Hepatocyte (in vitro differentiated cells): ENCODE data around the gene TRIM36. TPM values are rescaled to one million over a fixed set of nuclear protein-coding genes. Genes with fewer than 3 reads are reported as not detected.

Experiments
- DNase-seq: peaks from one replicate; pipeline ENCODE4 v3.0.0-alpha.2; 2016; ENCODE audit warnings: low spot score
- H2AFZ ChIP-seq: fragments of 200-600 bp; sonication (generic); 2 replicates; pipeline ENCODE4 v1.6.0; 2016; ENCODE audit warnings: antibody characterized with exemption, mild to moderate bottlenecking
- H3K27ac ChIP-seq: fragments of 200-600 bp; sonication (generic); 2 replicates; pipeline ENCODE4 v1.5.1; 2016; ENCODE audit warnings: mild to moderate bottlenecking
- H3K27me3 ChIP-seq: fragments of 200-600 bp; sonication (generic); 2 replicates; pipeline ENCODE4 v1.6.1; 2016
- H3K36me3 ChIP-seq: fragments of 200-600 bp; sonication (generic); replicated peaks from 2 replicates; pipeline ENCODE4 v1.5.1; 2016; ENCODE audit warnings: low read depth; ENCODE audit not compliant: insufficient read depth
- H3K4me1 ChIP-seq: fragments of 200-600 bp; sonication (generic); 2 replicates; pipeline ENCODE4 v1.5.1; 2016; ENCODE audit warnings: mild to moderate bottlenecking, moderate library complexity; ENCODE audit not compliant: insufficient read depth
- H3K4me2 ChIP-seq: fragments of 200-600 bp; sonication (generic); 2 replicates; pipeline ENCODE4 v1.6.0; 2016
- H3K4me3 ChIP-seq: fragments of 200-600 bp; sonication (generic); 2 replicates; pipeline ENCODE4 v1.5.1; 2016; ENCODE audit warnings: mild to moderate bottlenecking
- H3K79me2 ChIP-seq: fragments of 200-600 bp; sonication (generic); 2 replicates; pipeline ENCODE4 v1.6.0; 2017; ENCODE audit warnings: mild to moderate bottlenecking
- H3K9me2 ChIP-seq: fragments of 200-600 bp; sonication (generic); replicated peaks from 2 replicates; pipeline ENCODE4 v1.6.0; 2017; ENCODE audit warnings: mild to moderate bottlenecking; ENCODE audit not compliant: insufficient read depth
- H3K9me3 ChIP-seq: fragments of 200-600 bp; sonication (generic); 2 replicates; pipeline ENCODE4 v1.5.1; 2016; ENCODE audit warnings: low read depth, mild to moderate bottlenecking
- H4K20me1 ChIP-seq: fragments of 200-600 bp; sonication (generic); 2 replicates; pipeline ENCODE4 v1.6.0; 2016; ENCODE audit warnings: mild to moderate bottlenecking; ENCODE audit not compliant: insufficient read depth, poor library complexity, severe bottlenecking
- EZH2 ChIP-seq: fragments of 200-600 bp; sonication (generic); IDR thresholded peaks from 2 replicates; pipeline ENCODE4 v1.6.1; 2016; ENCODE audit warnings: antibody characterized with exemption, mild to moderate bottlenecking, borderline replicate concordance
- EZH2phosphoT487 ChIP-seq: fragments of 200-600 bp; sonication (generic); IDR thresholded peaks from one replicate; pipeline ENCODE4 v1.6.1; 2018; ENCODE audit warnings: antibody characterized with exemption, mild to moderate bottlenecking, low read depth, moderate library complexity; ENCODE audit not compliant: unreplicated experiment, severe bottlenecking
- WGBS: methylation state at CpG from one replicate; pipeline ENCODE4 v1.1.6; 2016; ENCODE audit warnings: low lambda C conversion rate; ENCODE audit errors: missing lambda C conversion rate; 5-methylcytosine and 5-hydroxymethylcytosine counted together
- polyA plus RNA-seq: library from polyadenylated mRNA; unstranded; fragments of >200 nt; fragmentation: Nextera tagmentation; extraction: Ambion mirVana; gene quantifications from 2 replicates; pipeline ENCODE4 v1.2.1, GENCODE V29; 2016
- total RNA-seq: library from RNA; depleted of rRNA; stranded (reverse); fragments of >200 nt; gene quantifications from 2 replicates; pipeline ENCODE4 v1.2.3, GENCODE V29; 2014
- TF ChIP-seq, protein P1 (sequence below): fragments of 200-600 bp; sonication (generic); IDR thresholded peaks from 2 replicates; pipeline ENCODE4 v1.5.1; 2016; ENCODE audit warnings: antibody characterized with exemption, mild to moderate bottlenecking; ENCODE audit not compliant: poor library complexity

Gene TRIM36
- total and polyA plus RNA-seq, 2 experiments from 2014 or later = 1.3 to 3.1 TPM

DNA sequence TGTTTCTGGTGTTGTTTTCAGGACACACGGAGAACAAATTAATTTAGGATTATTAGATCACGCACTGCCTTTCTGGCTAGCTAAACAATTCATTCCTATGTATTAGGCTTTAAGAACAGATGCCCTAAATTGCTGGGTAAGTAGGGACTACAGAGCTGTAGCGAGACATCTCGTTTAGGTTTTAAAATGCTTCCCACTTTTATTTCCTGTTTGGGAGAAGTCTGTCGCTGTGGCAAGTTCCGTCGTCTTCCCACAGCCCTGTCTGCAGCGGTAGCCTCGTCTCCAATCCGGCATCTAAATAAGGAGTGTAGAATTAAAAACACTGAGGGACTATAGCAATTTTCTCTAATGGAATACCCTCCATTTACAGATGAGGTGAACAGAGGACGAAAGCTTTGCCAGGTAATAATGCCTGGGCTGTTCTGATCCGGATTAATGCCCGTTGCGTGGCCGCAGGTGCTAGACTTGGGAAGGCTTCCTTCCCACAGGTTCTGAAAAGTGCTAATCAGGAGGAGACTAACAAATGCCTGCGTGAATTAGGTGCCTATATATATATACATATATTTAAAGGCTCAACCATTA lies 1.3 kb upstream of the TRIM36 start:
- WGBS = 15% methylated on average over 16 of the region's 16 CpGs
- H3K27ac ChIP-seq = no peak overlapping the region
- peak overlapping the region; percentile 43 for H3K4me3 ChIP-seq
- H3K9me2 ChIP-seq = no peaks in the 10 kb centered on the region
- H3K27me3 ChIP-seq = peaks cover 64% of the 10 kb centered on the region
- H2AFZ ChIP-seq = peak overlapping the region; percentile 73
- H4K20me1 ChIP-seq = no peaks in the 10 kb centered on the region
- no peaks in the 10 kb centered on the region for H3K79me2 ChIP-seq
- peaks cover 10% of the 10 kb centered on the region for H3K4me1 ChIP-seq
- peak overlapping the region; percentile 89 for H3K4me2 ChIP-seq
- no peaks in the 10 kb centered on the region for H3K36me3 ChIP-seq
- DNase-seq = no peak
- no peaks in the 10 kb centered on the region for H3K9me3 ChIP-seq
- peak; percentile 80 for TF ChIP-seq EZH2
- no peak for TF ChIP-seq EZH2phosphoT487

DNA sequence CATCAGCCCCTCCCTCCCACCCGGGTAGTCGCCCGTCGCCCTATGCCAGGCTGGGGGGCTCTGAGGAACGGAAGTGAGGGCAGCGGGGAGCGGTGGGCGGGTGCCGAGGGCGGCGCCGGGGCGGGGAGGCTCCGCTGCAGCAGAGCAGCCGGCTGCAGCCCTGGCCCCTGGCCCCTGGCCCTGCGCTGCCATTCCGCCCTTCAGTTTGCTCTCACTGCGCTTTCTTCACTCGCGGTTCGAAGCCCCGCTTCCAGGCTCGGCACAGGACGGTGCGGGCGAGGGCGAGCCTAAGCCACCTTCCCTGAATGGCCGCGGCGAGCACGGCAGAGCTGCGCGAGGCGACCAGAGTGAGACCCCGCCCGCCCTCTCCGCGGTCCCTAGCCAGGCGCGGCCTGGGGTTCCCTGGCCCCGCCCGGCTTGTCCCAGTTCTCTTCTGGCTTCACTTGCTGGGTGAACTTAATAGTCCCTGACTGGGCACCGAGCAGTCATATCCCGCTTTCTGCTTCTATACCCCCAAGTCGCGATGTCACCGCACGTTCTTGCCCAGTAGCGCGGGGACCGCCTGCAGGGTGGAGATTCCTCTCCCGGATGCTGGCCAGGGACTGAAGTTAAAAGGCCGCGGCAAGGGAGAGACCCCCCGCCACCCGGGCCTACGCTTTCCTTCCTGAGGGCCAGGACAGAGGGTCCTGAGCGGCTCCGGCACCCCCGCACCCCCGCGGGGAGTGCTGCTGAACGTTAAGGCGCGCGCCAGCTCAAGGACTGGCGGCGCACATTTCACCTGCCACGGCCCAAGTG lies 623 bp upstream of the TRIM36 start:
- Histone ChIP-seq H3K79me2 (no peaks in the 10 kb centered on the region), H4K20me1 (no peaks in the 10 kb centered on the region), H3K4me3 (peak overlapping the region; percentile 43), H3K4me2 (peak overlapping the region; percentile 89), H3K9me3 (no peaks in the 10 kb centered on the region), H3K9me2 (no peaks in the 10 kb centered on the region), H3K4me1 (peaks cover 10% of the 10 kb centered on the region), H3K27me3 (peaks cover 62% of the 10 kb centered on the region), H3K27ac (no peak overlapping the region), H3K36me3 (no peaks in the 10 kb centered on the region), H2AFZ (peak overlapping the region; percentile 73)
- DNase-seq = no peak
- 1% methylated on average over 46 of the region's 69 CpGs for WGBS
- TF ChIP-seq EZH2 = peak; percentile 91
- TF ChIP-seq EZH2phosphoT487 = no peak
- TF ChIP-seq, protein P1, sequence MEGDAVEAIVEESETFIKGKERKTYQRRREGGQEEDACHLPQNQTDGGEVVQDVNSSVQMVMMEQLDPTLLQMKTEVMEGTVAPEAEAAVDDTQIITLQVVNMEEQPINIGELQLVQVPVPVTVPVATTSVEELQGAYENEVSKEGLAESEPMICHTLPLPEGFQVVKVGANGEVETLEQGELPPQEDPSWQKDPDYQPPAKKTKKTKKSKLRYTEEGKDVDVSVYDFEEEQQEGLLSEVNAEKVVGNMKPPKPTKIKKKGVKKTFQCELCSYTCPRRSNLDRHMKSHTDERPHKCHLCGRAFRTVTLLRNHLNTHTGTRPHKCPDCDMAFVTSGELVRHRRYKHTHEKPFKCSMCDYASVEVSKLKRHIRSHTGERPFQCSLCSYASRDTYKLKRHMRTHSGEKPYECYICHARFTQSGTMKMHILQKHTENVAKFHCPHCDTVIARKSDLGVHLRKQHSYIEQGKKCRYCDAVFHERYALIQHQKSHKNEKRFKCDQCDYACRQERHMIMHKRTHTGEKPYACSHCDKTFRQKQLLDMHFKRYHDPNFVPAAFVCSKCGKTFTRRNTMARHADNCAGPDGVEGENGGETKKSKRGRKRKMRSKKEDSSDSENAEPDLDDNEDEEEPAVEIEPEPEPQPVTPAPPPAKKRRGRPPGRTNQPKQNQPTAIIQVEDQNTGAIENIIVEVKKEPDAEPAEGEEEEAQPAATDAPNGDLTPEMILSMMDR = no peak

DNA sequence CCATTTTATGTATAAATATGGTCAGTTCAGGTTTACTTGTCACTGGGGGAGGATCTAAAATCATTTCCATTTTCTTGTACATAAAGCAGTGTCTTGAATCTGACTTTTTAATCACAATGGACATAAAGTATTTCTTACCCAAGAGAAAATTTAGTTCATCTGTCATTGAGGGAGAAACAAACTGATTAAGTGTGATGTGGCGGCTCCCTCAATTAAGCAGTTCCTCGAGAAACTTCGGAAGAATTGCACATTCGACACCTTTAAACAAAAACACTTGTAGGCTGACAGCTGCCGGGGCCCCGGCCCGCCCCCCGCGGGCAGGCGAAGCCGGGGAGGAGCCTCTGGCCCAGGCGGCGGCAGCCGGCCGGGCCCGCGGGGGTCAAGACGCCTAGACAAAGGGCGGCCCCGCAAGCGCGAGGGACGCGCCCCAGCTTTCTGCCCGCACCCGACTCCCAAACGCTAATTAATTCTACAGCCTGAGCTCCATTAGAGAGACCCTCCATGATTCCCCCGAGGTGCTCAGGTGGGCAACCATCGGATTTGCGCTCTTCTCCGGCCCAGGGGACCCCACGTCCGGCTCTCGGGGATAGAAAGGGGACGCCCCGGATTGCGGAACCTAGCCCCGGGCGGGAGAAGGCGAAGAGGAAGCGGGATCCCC lies 750 bp downstream of the TRIM36 start:
- no peaks in the 10 kb centered on the region for H3K79me2 ChIP-seq
- H3K4me3 ChIP-seq = peak overlapping the region; percentile 19
- H3K27ac ChIP-seq = no peak overlapping the region
- 3% methylated on average over 39 of the region's 41 CpGs for WGBS
- H3K4me1 ChIP-seq = peaks cover 10% of the 10 kb centered on the region
- peaks cover 51% of the 10 kb centered on the region for H3K27me3 ChIP-seq
- DNase-seq = peak; percentile 39
- H3K36me3 ChIP-seq = no peaks in the 10 kb centered on the region
- TF ChIP-seq, protein P1 = no peak
- no peak for TF ChIP-seq EZH2
- no peak for TF ChIP-seq EZH2phosphoT487
- peak overlapping the region; percentile 86 for H2AFZ ChIP-seq
- no peaks in the 10 kb centered on the region for H3K9me2 ChIP-seq
- no peaks in the 10 kb centered on the region for H4K20me1 ChIP-seq
- H3K9me3 ChIP-seq = no peaks in the 10 kb centered on the region
- H3K4me2 ChIP-seq = peak overlapping the region; percentile 89
